ENCODE data around the gene CD247.

The CD247 gene

DNA sequence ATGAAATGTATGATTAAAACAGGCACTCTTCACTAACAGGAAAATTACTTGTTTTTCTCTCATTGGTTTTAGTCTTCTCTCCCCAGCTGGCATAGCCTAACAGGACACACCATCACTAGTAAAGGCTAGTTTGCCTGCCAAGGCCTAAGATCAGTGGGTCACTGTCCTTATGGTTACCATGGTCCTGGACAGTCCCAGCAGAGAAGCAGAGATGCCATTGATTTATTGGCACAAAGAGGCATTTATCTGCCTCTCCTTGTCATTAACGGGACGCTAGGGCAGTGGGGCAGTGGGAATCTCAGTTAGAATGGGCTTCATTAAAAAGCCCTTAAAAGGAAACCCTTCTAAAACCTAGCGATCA, 13.9 kb downstream of the CD247 start:
- Histone ChIP-seq H3K27me3 (ENCODE audit: control insufficient read depth, insufficient read depth, low read length) (peaks cover 35% of the 10 kb centered on the region), H3K4me2 (ENCODE audit: low read length) (no peak overlapping the region), H3K4me3 (ENCODE audit: low read length) (no peak overlapping the region), H3K9me3 (replicated peaks; ENCODE audit: low read length) (no peaks in the 10 kb centered on the region), H3K9ac (ENCODE audit: low read depth, low read length) (no peak overlapping the region), H3K4me1 (ENCODE audit: control insufficient read depth, insufficient read depth, low read length) (no peaks in the 10 kb centered on the region), H3K36me3 (ENCODE audit: insufficient read depth, low read length) (no peaks in the 10 kb centered on the region)

DNA sequence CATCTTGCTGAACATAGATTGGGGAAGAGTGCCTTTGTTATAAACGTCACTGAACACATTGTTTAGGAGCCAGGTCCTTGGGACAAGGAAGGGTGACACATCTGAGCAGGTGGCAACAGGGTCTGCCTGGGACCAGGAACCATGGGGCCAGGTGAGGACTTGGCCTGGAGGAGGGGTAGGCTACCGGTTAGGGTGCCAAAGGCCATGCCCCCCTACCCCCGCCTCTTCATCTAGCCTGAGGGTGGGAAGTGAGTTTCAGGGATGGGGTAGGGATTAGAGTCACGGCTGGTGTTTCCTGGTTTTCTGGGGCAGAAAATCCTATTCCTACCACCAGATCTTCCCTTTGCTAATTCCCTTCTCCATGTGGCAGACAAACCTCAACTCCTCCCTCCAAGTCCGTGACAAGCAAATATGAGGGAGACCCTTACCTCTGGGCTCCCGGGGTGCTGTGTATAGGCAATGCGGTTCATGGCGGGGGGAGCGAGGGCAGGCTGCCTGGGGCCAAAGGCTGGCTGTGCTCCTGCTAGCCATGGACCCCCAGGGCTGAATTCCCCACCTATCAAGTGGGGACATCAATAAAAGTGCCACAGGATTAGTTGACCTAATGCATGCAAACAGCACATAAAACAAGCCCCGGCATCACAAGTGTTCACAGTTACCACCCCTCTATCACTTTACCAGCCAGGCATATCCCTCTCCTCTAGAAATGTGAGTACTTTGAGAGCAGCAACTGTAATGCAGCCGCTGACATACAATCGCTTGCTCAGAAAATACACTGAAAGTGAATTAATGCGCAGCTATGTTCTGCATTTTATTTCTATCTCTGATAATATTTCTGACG, 14.5 kb downstream of the CD247 start:
- H3K4me3 ChIP-seq (ENCODE audit: low read length), result no peak overlapping the region

DNA sequence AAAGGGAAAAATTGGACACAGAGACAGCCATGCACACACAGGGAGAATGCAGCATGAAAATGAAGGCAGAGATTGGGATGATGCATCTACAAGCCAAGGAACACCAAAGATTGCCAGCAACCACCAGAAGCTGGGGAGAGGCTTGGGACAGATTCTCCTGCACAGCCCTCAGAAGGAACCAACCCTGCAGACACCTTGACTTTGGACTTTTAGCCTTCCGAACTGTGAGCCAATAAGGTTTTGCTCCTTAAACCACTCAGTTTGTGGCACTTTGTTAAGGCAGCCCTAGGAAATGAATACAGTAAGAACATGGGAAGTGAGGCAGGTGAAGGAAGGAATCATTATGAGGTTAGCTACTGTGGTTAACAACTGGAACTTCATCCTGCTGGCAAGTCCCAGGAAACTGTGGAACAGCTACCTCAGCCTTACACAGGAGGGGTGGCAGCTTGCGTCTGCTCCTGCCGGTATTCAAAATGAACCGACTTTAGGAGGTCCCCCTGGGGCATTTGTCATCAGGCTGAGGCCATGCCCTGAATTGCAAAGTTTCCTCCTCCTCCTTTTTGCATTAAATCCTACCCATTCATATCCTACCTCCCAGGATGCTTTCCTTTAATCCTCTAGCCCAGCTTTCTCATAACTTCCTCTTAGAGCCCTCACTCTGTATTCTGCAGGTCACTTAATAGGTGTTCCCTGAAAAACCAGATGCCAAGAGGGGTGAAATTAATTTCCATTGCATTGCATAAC, 15.4 kb downstream of the CD247 start:
- H3K9ac ChIP-seq (ENCODE audit: low read depth, low read length), result no peak overlapping the region
- H3K36me3 ChIP-seq (ENCODE audit: insufficient read depth, low read length), result no peaks in the 10 kb centered on the region
- no peak overlapping the region for H3K4me3 ChIP-seq (ENCODE audit: low read length)
- H3K9me3 ChIP-seq (replicated peaks; ENCODE audit: low read length), result no peaks in the 10 kb centered on the region
- H3K4me1 ChIP-seq (ENCODE audit: control insufficient read depth, insufficient read depth, low read length), result no peaks in the 10 kb centered on the region
- H3K4me2 ChIP-seq (ENCODE audit: low read length), result no peak overlapping the region
- H3K27me3 ChIP-seq (ENCODE audit: control insufficient read depth, insufficient read depth, low read length), result peaks cover 44% of the 10 kb centered on the region

More for the DNA sequence above, 14.5 kb downstream of the CD247 start:
- Histone ChIP-seq H3K4me2 (ENCODE audit: low read length) (no peak overlapping the region), H3K9me3 (replicated peaks; ENCODE audit: low read length) (no peaks in the 10 kb centered on the region), H3K27me3 (ENCODE audit: control insufficient read depth, insufficient read depth, low read length) (peaks cover 38% of the 10 kb centered on the region), H3K4me1 (ENCODE audit: control insufficient read depth, insufficient read depth, low read length) (no peaks in the 10 kb centered on the region), H3K9ac (ENCODE audit: low read depth, low read length) (no peak overlapping the region), H3K36me3 (ENCODE audit: insufficient read depth, low read length) (no peaks in the 10 kb centered on the region)

DNA sequence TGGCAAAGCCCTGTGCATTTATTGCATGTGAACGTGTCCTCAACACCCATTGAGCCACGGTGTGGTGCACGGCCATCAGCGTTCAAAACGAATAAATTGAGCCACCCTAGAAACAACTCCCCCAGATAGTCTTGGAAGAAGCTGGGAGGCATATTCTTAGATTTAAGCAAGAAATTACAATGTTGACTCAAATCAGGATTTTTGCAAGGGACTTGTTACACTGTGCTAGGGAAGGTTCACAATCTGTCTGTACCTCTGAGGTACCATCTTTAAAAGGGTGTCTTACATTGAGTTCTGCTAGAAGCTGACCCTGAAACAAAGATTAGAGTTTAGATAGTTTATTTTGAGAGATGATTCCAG, 16.2 kb downstream of the CD247 start:
- Histone ChIP-seq H3K9ac (ENCODE audit: low read depth, low read length) (no peak overlapping the region), H3K9me3 (replicated peaks; ENCODE audit: low read length) (no peaks in the 10 kb centered on the region), H3K4me1 (ENCODE audit: control insufficient read depth, insufficient read depth, low read length) (no peaks in the 10 kb centered on the region), H3K36me3 (ENCODE audit: insufficient read depth, low read length) (no peaks in the 10 kb centered on the region), H3K4me3 (ENCODE audit: low read length) (no peak overlapping the region), H3K4me2 (ENCODE audit: low read length) (no peak overlapping the region), H3K27me3 (ENCODE audit: control insufficient read depth, insufficient read depth, low read length) (peaks cover 51% of the 10 kb centered on the region)

DNA sequence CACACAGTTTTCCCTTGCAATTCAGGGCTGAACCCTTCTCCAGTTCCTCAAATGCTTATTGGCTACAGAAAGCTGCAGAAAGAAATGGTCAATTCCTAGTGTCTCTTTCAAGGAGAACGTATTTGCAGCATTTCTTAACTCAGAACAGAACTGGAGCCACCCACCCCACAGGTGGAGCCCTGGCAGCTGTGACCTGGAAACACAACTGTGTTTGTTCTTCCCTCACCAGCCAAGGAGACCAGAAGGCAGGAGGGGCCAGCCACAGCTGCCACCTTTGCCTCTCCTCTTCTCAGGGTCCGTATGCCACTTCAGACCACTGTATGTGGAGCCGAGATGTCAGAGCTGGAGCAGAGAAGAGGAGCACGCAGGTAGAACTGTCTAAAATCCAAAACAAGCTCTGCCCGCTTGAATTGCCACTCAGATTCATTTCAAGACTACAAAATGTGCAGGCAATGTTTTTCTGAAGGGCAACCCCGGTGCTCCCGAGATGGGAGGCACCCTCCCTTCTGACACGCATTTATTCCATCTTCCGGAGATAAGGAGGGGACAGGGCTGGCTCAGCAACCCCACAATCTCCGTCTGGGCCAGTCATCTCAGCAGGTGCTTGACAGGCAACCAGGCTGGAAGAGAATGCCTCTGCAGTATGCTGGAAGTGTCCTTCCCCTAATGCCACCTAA, 16.7 kb downstream of the CD247 start:
- no peak overlapping the region for H3K4me3 ChIP-seq (ENCODE audit: low read length)
- no peaks in the 10 kb centered on the region for H3K9me3 ChIP-seq (replicated peaks; ENCODE audit: low read length)
- no peak overlapping the region for H3K9ac ChIP-seq (ENCODE audit: low read depth, low read length)
- H3K4me2 ChIP-seq (ENCODE audit: low read length), result no peak overlapping the region
- peaks cover 54% of the 10 kb centered on the region for H3K27me3 ChIP-seq (ENCODE audit: control insufficient read depth, insufficient read depth, low read length)
- no peaks in the 10 kb centered on the region for H3K4me1 ChIP-seq (ENCODE audit: control insufficient read depth, insufficient read depth, low read length)
- no peaks in the 10 kb centered on the region for H3K36me3 ChIP-seq (ENCODE audit: insufficient read depth, low read length)

DNA sequence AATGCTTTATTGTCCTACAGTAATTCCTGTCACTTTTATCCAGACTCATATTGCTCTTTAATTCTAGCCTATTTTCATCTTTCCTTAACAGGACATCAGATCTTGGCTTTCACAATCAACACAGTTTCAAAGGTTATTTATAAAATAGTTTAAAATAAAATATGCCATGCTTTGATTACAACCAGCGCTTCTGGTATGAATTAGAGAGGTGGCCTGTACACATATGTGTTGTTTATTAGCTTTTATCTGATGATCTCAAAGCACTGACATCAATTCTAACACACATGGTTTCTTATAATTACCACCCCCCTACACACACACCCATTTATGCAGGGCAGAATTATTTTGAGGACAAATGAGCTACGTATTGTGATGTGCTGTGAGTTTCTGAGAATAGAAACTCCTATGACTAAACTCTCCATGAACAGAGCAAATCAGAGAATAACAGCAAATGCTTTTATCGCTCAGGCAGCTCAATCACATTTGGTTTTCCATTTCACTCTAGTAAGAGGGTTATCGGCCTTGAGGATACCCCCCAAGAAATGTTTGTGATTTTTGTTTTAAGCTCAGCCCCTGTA, 18.0 kb downstream of the CD247 start:
- H3K4me3 ChIP-seq (ENCODE audit: low read length), result no peak overlapping the region
- H3K9me3 ChIP-seq (replicated peaks; ENCODE audit: low read length), result no peaks in the 10 kb centered on the region
- H3K4me2 ChIP-seq (ENCODE audit: low read length), result no peak overlapping the region
- H3K36me3 ChIP-seq (ENCODE audit: insufficient read depth, low read length), result no peaks in the 10 kb centered on the region
- peaks cover 66% of the 10 kb centered on the region for H3K27me3 ChIP-seq (ENCODE audit: control insufficient read depth, insufficient read depth, low read length)
- H3K4me1 ChIP-seq (ENCODE audit: control insufficient read depth, insufficient read depth, low read length), result no peaks in the 10 kb centered on the region
- H3K9ac ChIP-seq (ENCODE audit: low read depth, low read length), result no peak overlapping the region

DNA sequence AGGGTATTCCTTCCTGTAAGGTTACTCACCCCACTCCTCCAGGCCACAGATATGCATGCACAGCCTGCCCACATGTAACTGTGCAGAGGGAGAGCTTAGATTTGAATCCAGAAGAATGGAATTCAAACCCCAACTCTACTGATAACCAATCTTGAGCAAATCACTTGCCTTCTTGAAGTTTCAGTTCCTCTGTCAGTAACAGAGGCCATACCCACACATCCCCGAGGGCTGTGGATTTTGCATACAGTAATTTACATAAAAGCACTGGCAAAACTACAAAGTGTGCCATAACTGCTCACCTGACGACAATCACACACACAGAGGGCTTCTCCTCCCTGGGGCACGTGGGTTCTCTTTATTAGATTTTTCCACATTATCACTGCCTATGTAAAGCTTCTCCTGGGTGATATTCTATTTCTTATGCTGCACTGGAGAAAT, 18.6 kb downstream of the CD247 start:
- Histone ChIP-seq H3K4me3 (ENCODE audit: low read length) (no peak overlapping the region), H3K9me3 (replicated peaks; ENCODE audit: low read length) (no peaks in the 10 kb centered on the region), H3K4me2 (ENCODE audit: low read length) (no peak overlapping the region), H3K9ac (ENCODE audit: low read depth, low read length) (no peak overlapping the region), H3K27me3 (ENCODE audit: control insufficient read depth, insufficient read depth, low read length) (peaks cover 69% of the 10 kb centered on the region), H3K4me1 (ENCODE audit: control insufficient read depth, insufficient read depth, low read length) (no peaks in the 10 kb centered on the region), H3K36me3 (ENCODE audit: insufficient read depth, low read length) (no peaks in the 10 kb centered on the region)

DNA sequence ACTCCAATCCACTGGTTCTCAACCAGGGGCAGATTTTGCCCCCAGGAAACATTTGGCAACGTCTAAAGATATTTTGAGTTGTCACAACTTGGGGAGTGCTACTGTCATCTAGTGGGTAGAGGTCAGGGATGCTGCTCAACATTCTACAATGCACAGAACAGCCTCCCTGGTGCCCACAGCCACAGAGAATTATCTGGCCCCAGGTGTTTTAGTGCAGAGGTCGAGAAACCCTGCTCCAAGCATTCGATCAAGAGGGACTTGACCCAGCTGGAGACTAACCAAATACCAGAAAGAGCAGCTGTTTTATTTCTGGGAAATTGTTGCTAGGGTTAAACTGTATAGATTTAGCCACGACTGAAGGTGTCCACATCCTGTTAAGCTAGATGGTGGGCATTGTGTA, 19.2 kb downstream of the CD247 start:
- Histone ChIP-seq H3K36me3 (ENCODE audit: insufficient read depth, low read length) (no peaks in the 10 kb centered on the region), H3K9ac (ENCODE audit: low read depth, low read length) (no peak overlapping the region), H3K9me3 (replicated peaks; ENCODE audit: low read length) (no peaks in the 10 kb centered on the region), H3K4me2 (ENCODE audit: low read length) (no peak overlapping the region), H3K4me1 (ENCODE audit: control insufficient read depth, insufficient read depth, low read length) (no peaks in the 10 kb centered on the region), H3K4me3 (ENCODE audit: low read length) (no peak overlapping the region), H3K27me3 (ENCODE audit: control insufficient read depth, insufficient read depth, low read length) (peaks cover 70% of the 10 kb centered on the region)

DNA sequence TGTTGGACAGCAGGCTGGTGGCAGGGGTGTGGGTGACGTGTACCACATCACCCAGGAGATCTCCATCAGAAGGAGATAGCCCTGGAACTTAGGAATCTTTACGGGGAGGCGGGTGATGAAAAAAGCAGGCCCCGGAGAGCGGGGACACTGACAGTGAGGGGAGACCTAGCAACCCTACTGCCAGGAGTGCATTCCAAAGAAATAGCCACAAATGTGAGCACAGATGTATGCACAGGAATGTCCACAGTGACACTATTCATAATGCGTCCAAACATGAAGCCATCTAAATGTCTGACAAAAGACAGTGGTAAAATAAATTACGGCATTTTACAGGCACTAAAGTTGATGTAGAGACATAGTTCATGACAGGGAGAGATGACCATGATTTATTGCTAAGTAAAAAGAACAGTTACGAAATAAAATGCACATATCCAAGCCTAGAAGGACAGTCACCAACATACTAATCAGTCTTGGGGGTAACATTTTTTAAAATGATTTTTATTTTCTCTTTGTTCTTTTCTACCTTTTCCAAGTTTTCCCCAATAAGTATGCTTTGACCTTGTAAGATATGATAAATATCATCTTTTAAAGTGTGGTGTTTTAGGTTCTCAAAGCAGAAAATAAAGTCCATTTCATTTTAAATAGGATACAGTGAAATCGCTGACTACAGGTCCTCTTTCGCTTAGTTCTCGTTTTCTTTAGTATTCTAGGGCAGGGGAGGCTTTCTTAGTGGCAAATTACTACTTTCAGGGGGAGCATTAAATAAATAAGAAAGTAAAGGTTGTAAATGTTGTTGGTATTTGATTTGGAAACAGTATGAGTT, 21.3 kb downstream of the CD247 start:
- H3K9ac ChIP-seq (ENCODE audit: low read depth, low read length), result no peak overlapping the region
- peaks cover 57% of the 10 kb centered on the region for H3K27me3 ChIP-seq (ENCODE audit: control insufficient read depth, insufficient read depth, low read length)
- no peak overlapping the region for H3K4me3 ChIP-seq (ENCODE audit: low read length)
- no peaks in the 10 kb centered on the region for H3K4me1 ChIP-seq (ENCODE audit: control insufficient read depth, insufficient read depth, low read length)
- no peaks in the 10 kb centered on the region for H3K36me3 ChIP-seq (ENCODE audit: insufficient read depth, low read length)
- no peaks in the 10 kb centered on the region for H3K9me3 ChIP-seq (replicated peaks; ENCODE audit: low read length)
- H3K4me2 ChIP-seq (ENCODE audit: low read length), result no peak overlapping the region

DNA sequence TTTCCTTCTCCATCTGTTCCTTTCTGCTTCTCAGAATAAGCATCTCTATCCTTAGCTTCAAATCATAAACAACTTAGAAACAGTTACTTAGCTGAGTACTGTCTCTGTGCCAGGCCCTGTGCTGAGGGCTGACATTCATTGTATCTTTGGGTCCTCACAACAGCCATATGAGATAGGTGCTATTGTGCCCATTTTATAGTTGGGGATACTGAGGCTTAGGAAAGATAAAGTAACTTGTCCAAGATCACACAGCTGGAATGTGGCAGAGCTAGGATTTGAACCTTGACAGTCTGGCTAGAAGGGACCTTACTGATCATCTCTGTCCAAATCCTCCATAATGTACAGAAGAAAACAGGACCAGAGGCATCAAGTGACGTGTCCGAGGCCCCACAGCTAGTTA, 25.0 kb downstream of the CD247 start:
- no peaks in the 10 kb centered on the region for H3K36me3 ChIP-seq (ENCODE audit: insufficient read depth, low read length)
- H3K4me3 ChIP-seq (ENCODE audit: low read length), result no peak overlapping the region
- H3K4me2 ChIP-seq (ENCODE audit: low read length), result no peak overlapping the region
- no peaks in the 10 kb centered on the region for H3K4me1 ChIP-seq (ENCODE audit: control insufficient read depth, insufficient read depth, low read length)
- no peaks in the 10 kb centered on the region for H3K9me3 ChIP-seq (replicated peaks; ENCODE audit: low read length)
- no peak overlapping the region for H3K9ac ChIP-seq (ENCODE audit: low read depth, low read length)
- peaks cover 43% of the 10 kb centered on the region for H3K27me3 ChIP-seq (ENCODE audit: control insufficient read depth, insufficient read depth, low read length)

DNA sequence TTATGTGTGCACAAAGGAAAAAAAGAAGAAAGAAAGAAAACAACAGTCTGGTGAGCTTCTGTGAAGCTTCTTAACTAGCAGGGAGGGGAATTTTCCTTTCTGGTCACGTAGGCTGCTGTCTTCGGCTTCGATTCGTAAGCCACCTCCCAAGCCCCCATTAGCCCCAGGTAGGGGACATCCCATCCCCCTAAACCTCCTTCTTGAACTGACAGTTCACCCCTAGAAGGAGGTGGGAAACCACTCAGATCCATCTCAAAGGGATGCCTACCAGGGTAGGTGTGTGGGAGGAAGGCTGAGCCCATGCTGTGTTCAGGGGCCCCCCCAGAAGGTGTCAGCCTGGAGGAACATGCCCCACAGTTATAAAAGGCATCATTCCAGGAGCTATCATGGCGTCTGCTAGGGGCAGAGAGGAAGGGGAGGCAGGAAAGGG, 25.8 kb downstream of the CD247 start:
- Histone ChIP-seq H3K36me3 (ENCODE audit: insufficient read depth, low read length) (no peaks in the 10 kb centered on the region), H3K9me3 (replicated peaks; ENCODE audit: low read length) (no peaks in the 10 kb centered on the region), H3K4me1 (ENCODE audit: control insufficient read depth, insufficient read depth, low read length) (no peaks in the 10 kb centered on the region), H3K9ac (ENCODE audit: low read depth, low read length) (no peak overlapping the region), H3K27me3 (ENCODE audit: control insufficient read depth, insufficient read depth, low read length) (peaks cover 36% of the 10 kb centered on the region), H3K4me2 (ENCODE audit: low read length) (no peak overlapping the region), H3K4me3 (ENCODE audit: low read length) (no peak overlapping the region)
